ENCODE measurements around the gene F2.

DNA sequence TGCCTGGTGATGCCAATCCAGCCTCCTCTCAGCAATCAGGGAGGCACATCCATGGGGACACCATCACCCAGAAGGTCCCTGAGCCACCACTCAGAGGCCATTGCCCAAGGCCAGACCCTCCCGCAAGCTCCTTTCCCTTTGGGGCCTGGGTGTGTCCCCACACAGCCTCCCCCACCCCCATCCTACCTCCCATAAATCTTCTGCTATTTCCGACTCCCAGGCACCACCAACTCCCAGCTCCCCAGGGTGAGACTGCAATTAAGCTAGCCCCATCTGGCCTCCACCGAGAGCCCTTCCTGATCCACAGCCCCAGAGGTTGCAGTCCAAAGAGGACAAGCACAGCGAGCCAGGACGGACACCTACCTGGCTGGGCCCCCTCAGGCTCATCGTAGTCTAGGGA is 24.9 kb upstream of the F2 start:
- TF ChIP-seq, protein P1, sequence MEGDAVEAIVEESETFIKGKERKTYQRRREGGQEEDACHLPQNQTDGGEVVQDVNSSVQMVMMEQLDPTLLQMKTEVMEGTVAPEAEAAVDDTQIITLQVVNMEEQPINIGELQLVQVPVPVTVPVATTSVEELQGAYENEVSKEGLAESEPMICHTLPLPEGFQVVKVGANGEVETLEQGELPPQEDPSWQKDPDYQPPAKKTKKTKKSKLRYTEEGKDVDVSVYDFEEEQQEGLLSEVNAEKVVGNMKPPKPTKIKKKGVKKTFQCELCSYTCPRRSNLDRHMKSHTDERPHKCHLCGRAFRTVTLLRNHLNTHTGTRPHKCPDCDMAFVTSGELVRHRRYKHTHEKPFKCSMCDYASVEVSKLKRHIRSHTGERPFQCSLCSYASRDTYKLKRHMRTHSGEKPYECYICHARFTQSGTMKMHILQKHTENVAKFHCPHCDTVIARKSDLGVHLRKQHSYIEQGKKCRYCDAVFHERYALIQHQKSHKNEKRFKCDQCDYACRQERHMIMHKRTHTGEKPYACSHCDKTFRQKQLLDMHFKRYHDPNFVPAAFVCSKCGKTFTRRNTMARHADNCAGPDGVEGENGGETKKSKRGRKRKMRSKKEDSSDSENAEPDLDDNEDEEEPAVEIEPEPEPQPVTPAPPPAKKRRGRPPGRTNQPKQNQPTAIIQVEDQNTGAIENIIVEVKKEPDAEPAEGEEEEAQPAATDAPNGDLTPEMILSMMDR (IDR thresholded peaks at IDR 0.05) = no peak
- no peak for TF ChIP-seq POLR2A (IDR thresholded peaks at IDR 0.05)
- no peak for TF ChIP-seq EP300 (IDR thresholded peaks at IDR 0.05)

All from tibial nerve (tissue), 4 donors.